Common myeloid progenitor, CD34-positive (primary cell): ENCODE results near the gene TLL2.

Experiments used
- CTCF ChIA-PET: fragments of 350-600 bp; sonication (Branson Sonifier 250); formaldehyde crosslinking; loops from one replicate; lab custom pipeline; 2021; ENCODE audit warnings: antibody characterized with exemption; lab: Charles Lee
- POLR2A ChIA-PET: fragments of 350-600 bp; sonication (Branson Sonifier 250); formaldehyde crosslinking; loops from one replicate; lab custom pipeline; 2021; ENCODE audit warnings: antibody characterized with exemption; lab: Charles Lee
- DNase-seq, 3 donors: peaks; one replicate each; pipeline versions ENCODE4 v3.0.0 to v3.0.0-alpha.2; 2013
- H3K27ac ChIP-seq, 2 experiments: 1 replicate in 1 of 2; 2 replicates in 1 of 2; pipeline ENCODE4 v1.7.0; 2013; ENCODE audit warnings: inconsistent platforms in 2 of 2, low read length in 2 of 2, mild to moderate bottlenecking in 2 of 2, low read depth in 1 of 2, moderate library complexity in 1 of 2; ENCODE audit not compliant: severe bottlenecking in 2 of 2, insufficient read depth in 1 of 2, poor library complexity in 1 of 2
- H3K27me3 ChIP-seq, 5 experiments: replicated peaks in 2 of 5; 1 replicate in 3 of 5; 2 replicates in 2 of 5; pipeline versions ENCODE4 v1.6.1 to v1.7.0; 2013; ENCODE audit warnings: low read length in 4 of 5, mild to moderate bottlenecking in 2 of 5, moderate library complexity in 2 of 5, inconsistent platforms in 1 of 5; ENCODE audit not compliant: insufficient read depth in 5 of 5, control insufficient read depth in 4 of 5
- H3K36me3 ChIP-seq, 4 experiments: 1 replicate in 2 of 4; 2 replicates in 2 of 4; pipeline versions ENCODE4 v1.6.1 to v1.7.0; 2013; ENCODE audit warnings: low read length in 3 of 4, control low read depth in 1 of 4, mild to moderate bottlenecking in 1 of 4; ENCODE audit not compliant: control insufficient read depth in 4 of 4, insufficient read depth in 4 of 4
- H3K4me1 ChIP-seq, 4 experiments: 1 replicate in 3 of 4; 2 replicates in 1 of 4; pipeline versions ENCODE4 v1.6.1 to v1.7.1; 2013; ENCODE audit warnings: low read length in 3 of 4, mild to moderate bottlenecking in 3 of 4, control low read depth in 1 of 4, inconsistent platforms in 1 of 4, moderate library complexity in 1 of 4; ENCODE audit not compliant: control insufficient read depth in 4 of 4, insufficient read depth in 4 of 4; ENCODE audit errors: control extremely low read depth in 1 of 4
- H3K4me3 ChIP-seq, 7 experiments: 1 replicate in 4 of 7; 2 replicates in 3 of 7; pipeline versions ENCODE4 v1.5.1 to v1.7.0; 2013; ENCODE audit warnings: mild to moderate bottlenecking in 7 of 7, low read length in 6 of 7, moderate library complexity in 6 of 7, inconsistent platforms in 2 of 7, low read depth in 2 of 7, control low read depth in 1 of 7; ENCODE audit not compliant: insufficient read depth in 4 of 7, control insufficient read depth in 1 of 7; ENCODE audit errors: extremely low read depth in 1 of 7
- H3K9me3 ChIP-seq, 5 experiments: 1 replicate in 4 of 5; 2 replicates in 1 of 5; pipeline versions ENCODE4 v1.6.1 to v1.7.1; 2013; ENCODE audit warnings: low read length in 4 of 5, mild to moderate bottlenecking in 2 of 5, inconsistent platforms in 1 of 5, low read depth in 1 of 5, moderate library complexity in 1 of 5; ENCODE audit not compliant: control insufficient read depth in 4 of 5, insufficient read depth in 2 of 5; ENCODE audit errors: control extremely low read depth in 1 of 5
- WGBS: methylation state at CpG from one replicate; pipeline ENCODE4 v1.1.5; 2013; ENCODE audit not compliant: insufficient coverage; 5-methylcytosine and 5-hydroxymethylcytosine counted together

The TLL2 gene

GRCh38 chr10:96453856-96454583 is 59.7 kb downstream of the TLL2 start:
- H3K9me3 ChIP-seq: no peaks in the 10 kb centered on the region
- no peak for DNase-seq
- ChIA-PET POLR2A (no interaction called here), CTCF (no interaction called here)
- no peaks in the 10 kb centered on the region for H3K4me1 ChIP-seq
- no peak overlapping the region for H3K27ac ChIP-seq
- no peak overlapping the region for H3K4me3 ChIP-seq
- no peaks in the 10 kb centered on the region for H3K36me3 ChIP-seq
- peaks cover 0 to 4% (median 0%) of the 10 kb centered on the region in 5 experiments for H3K27me3 ChIP-seq
- WGBS: 88% methylated on average over 1 of the region's 3 CpGs

DNA sequence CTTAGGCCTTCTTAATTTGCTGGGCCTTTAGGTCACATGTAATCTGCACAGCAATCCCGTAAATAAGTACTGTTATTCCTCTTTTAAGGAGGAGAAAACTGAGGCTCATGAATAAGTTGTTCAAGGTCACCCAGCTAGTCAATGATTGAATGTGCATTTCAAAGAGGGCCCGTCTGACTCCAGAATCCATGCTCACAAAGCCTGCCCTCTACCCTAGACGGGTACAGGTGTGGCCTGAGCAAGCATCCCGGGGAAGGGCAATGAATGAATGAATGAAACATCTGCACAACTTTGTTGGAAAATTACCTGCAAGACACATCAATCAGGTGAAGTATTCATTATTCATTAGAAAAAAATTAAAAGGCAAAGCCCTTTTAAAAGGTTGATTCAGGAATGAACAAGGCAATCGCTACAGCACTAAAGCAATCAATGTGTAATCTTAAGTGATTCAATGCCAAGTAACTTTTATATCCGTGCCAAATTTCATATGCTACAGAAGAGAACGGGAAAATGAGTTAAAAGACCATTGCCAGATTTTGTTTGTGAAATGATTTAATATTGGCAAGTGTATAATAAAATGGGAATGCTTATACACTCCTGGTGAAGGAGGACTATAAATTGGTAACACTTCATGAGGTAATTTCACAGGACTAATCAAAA is 61.1 kb downstream of the TLL2 start:
- WGBS: 93% methylated on average over 5 of the region's 7 CpGs
- POLR2A ChIA-PET: no interaction called here
- Histone ChIP-seq H3K4me3 (no peak overlapping the region), H3K36me3 (no peaks in the 10 kb centered on the region), H3K27me3 (peaks cover 0 to 4% (median 0%) of the 10 kb centered on the region in 5 experiments), H3K9me3 (no peaks in the 10 kb centered on the region), H3K4me1 (no peaks in the 10 kb centered on the region), H3K27ac (no peak overlapping the region)
- DNase-seq: no peak
- CTCF ChIA-PET: interaction anchor here (1.0 kb wide), 1 partner anchor 16 kb away, joined by 3 read pairs; no protein-coding TSS in a partner anchor

DNA sequence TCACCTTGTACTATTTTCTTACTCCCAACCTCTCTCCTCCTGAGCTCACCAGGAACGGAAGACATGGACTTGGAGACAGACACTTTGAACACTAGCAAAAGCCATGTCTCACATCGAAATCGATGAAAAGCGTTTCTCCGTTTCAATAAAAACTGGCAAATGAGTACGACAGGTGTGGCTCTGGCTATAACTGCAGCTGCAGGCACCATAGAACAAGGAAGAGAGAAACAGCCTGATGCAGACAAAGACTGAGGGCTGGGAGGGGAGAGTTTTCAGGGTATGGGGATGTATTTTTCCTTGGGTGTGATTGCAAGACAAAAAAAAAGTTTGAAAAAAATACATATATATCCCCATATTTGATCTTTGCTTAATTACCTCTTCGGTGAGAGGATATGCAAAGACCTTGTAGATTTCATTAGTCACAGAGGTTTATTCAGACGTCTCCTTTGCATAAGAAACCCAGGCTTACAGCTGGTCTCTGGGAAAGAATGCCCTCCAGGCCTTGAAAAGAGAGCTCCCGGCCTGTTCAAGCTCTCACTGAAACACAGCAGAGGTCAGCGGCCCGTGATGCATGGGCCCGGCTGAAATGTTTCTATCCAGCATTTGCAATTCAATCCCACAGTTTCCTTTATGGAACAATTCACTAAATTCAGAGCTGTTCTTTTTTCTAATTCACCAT is 63.1 kb downstream of the TLL2 start:
- Histone ChIP-seq H3K27ac (no peak overlapping the region), H3K4me1 (no peaks in the 10 kb centered on the region), H3K9me3 (no peaks in the 10 kb centered on the region), H3K4me3 (no peak overlapping the region), H3K27me3 (peaks cover 0 to 4% (median 0%) of the 10 kb centered on the region in 5 experiments), H3K36me3 (no peaks in the 10 kb centered on the region)
- WGBS: 89% methylated on average over 10 of the region's 12 CpGs
- no peak for DNase-seq
- ChIA-PET POLR2A (no interaction called here), CTCF (interaction anchor here (1.4 kb wide), 1 partner anchor 20 kb away, joined by 5 read pairs; no protein-coding TSS in a partner anchor)

DNA sequence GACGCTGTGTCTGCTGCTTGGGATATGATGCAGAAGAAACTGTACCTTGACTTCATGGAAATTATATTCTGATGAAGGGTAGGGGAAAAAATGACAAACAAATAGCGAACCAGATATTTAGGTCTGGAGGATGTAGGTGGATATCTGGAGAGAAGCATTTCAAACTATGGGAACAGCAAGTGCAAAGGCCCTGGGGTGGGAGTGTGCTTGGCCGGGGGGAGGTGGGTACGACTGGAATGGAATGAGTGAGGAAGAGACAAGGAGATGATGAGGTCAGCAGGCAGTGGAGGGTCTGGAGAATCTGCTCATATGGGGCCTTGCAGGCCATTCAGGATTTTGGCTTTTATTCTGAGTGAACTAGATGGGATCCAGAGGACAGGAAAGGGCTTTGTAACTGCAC is 65.2 kb downstream of the TLL2 start:
- no peak for DNase-seq
- Histone ChIP-seq H3K4me3 (no peak overlapping the region), H3K27me3 (peaks cover 0 to 4% (median 0%) of the 10 kb centered on the region in 5 experiments), H3K9me3 (no peaks in the 10 kb centered on the region), H3K27ac (no peak overlapping the region), H3K4me1 (no peaks in the 10 kb centered on the region), H3K36me3 (no peaks in the 10 kb centered on the region)
- ChIA-PET CTCF (no interaction called here), POLR2A (no interaction called here)
- WGBS: 96% methylated on average over 3 of the region's 4 CpGs

GRCh38 chr10:96448021-96448457 is 65.7 kb downstream of the TLL2 start:
- Histone ChIP-seq H3K27ac (no peak overlapping the region), H3K4me3 (no peak overlapping the region), H3K4me1 (no peaks in the 10 kb centered on the region), H3K27me3 (peaks cover 0 to 4% (median 0%) of the 10 kb centered on the region in 5 experiments), H3K36me3 (no peaks in the 10 kb centered on the region), H3K9me3 (no peaks in the 10 kb centered on the region)
- CTCF ChIA-PET: no interaction called here
- POLR2A ChIA-PET: no interaction called here
- 99% methylated on average over 15 of the region's 15 CpGs for WGBS
- DNase-seq: no peak

DNA sequence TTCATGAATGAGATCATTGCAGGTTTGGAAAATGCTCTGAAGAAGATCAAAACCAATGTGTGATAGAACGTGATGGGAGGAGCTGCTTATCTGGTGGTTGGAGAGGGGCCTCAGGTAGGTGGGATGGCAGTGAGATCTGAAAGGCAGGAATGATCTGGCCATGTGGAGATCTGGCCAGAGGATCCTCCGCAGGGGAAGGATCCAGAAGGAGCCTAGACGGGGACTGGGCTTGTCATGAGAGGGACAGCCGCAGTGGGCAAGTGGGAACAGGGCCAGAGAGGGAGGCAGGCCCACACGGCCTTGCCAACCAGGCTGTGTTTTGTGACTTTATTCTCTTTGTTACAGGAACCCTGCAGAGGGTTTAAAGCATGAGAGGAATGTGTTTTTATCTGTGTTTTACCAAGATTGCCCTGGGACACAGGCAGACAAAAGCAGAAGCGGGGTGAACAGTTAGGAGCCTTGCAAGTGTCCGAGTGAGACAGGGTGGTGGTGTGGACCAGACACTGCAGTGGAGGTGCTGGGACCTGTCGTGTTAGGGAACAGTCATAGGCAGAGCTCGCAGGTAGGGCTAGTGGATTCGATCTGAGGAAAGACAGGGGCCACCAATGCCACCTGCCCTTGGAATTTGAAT is 66.6 kb downstream of the TLL2 start:
- POLR2A ChIA-PET: no interaction called here
- WGBS: 97% methylated on average over 8 of the region's 10 CpGs

More for the DNA sequence above, 66.6 kb downstream of the TLL2 start:
- H3K27me3 ChIP-seq: peaks cover 0 to 6% (median 0%) of the 10 kb centered on the region in 5 experiments
- no peaks in the 10 kb centered on the region for H3K4me1 ChIP-seq
- no peak overlapping the region for H3K27ac ChIP-seq
- H3K36me3 ChIP-seq: no peaks in the 10 kb centered on the region
- no peak for DNase-seq
- CTCF ChIA-PET: interaction anchor here (1.4 kb wide), 1 partner anchor 21 kb away, joined by 3 read pairs; no protein-coding TSS in a partner anchor
- H3K4me3 ChIP-seq: no peak overlapping the region
- H3K9me3 ChIP-seq: no peaks in the 10 kb centered on the region
